GM23338 (cell line): ENCODE data around the gene GP1BB. TPM values are rescaled to one million over a fixed set of nuclear protein-coding genes. Genes with fewer than 3 reads are reported as not detected.

Experiments used
- ATAC-seq: fragments of 200-7000 bp; cut with Tn5 transposase; 3 replicates; pipeline ENCODE4 v1.9.1; 2020
- DNase-seq: peaks from one replicate; pipeline ENCODE4 v3.0.0-alpha.2; 2015; ENCODE audit warnings: low spot score
- H2AFZ ChIP-seq: fragments of 200-600 bp; sonication (generic); 2 replicates; pipeline ENCODE4 v1.8.0; 2016; ENCODE audit warnings: antibody characterized with exemption, mild to moderate bottlenecking, moderate library complexity
- H3F3A ChIP-seq: fragments of 200-600 bp; sonication (generic); replicated peaks from 2 replicates; pipeline ENCODE4 v1.8.0; 2017; ENCODE audit warnings: antibody characterized with exemption, mixed run types, low read depth
- H3K27ac ChIP-seq: fragments of 200-600 bp; sonication (generic); 2 replicates; pipeline ENCODE4 v1.6.1; 2016; ENCODE audit warnings: low read depth
- H3K27me3 ChIP-seq: fragments of 200-600 bp; sonication (generic); 2 replicates; pipeline ENCODE4 v1.8.0; 2016; ENCODE audit warnings: mild to moderate bottlenecking, mixed run types, moderate library complexity; ENCODE audit not compliant: insufficient read depth
- H3K36me3 ChIP-seq: fragments of 200-600 bp; sonication (generic); 2 replicates; pipeline ENCODE4 v1.8.0; 2016; ENCODE audit warnings: mild to moderate bottlenecking; ENCODE audit not compliant: insufficient read depth
- H3K4me1 ChIP-seq: fragments of 200-600 bp; sonication (generic); 2 replicates; pipeline ENCODE4 v1.8.0; 2016; ENCODE audit warnings: mild to moderate bottlenecking, moderate library complexity; ENCODE audit not compliant: insufficient read depth
- H3K4me2 ChIP-seq: fragments of 200-600 bp; sonication (generic); 2 replicates; pipeline ENCODE4 v1.7.1; 2017; ENCODE audit warnings: mixed run types
- H3K4me3 ChIP-seq: fragments of 200-600 bp; sonication (generic); 2 replicates; pipeline ENCODE4 v1.6.1; 2016; ENCODE audit warnings: mixed run types
- H3K79me2 ChIP-seq: fragments of 200-600 bp; sonication (generic); replicated peaks from 2 replicates; pipeline ENCODE4 v1.8.0; 2017; ENCODE audit warnings: mild to moderate bottlenecking; ENCODE audit not compliant: insufficient read depth
- H3K9me2 ChIP-seq: fragments of 200-600 bp; sonication (generic); 2 replicates; pipeline ENCODE4 v1.8.0; 2017; ENCODE audit not compliant: insufficient read depth
- H4K20me1 ChIP-seq: fragments of 200-600 bp; sonication (generic); replicated peaks from 2 replicates; pipeline ENCODE4 v1.8.0; 2017; ENCODE audit warnings: mild to moderate bottlenecking; ENCODE audit not compliant: insufficient read depth
- H3K27ac Mint-ChIP-seq: 2 replicates; pipeline ENCODE4 v1.8.0; 2020; ENCODE audit warnings: inconsistent platforms, mild to moderate bottlenecking, moderate library complexity, mixed read lengths
- H3K27me3 Mint-ChIP-seq: 3 replicates; pipeline ENCODE4 v1.8.0; 2022; ENCODE audit warnings: low read depth, mild to moderate bottlenecking, moderate library complexity, mixed read lengths, inconsistent platforms; ENCODE audit not compliant: insufficient read depth, poor library complexity
- H3K36me3 Mint-ChIP-seq: 3 replicates; pipeline ENCODE4 v1.8.0; 2021; ENCODE audit warnings: low read depth, mild to moderate bottlenecking, inconsistent platforms, moderate library complexity, mixed read lengths
- H3K4me1 Mint-ChIP-seq: 3 replicates; pipeline ENCODE4 v1.8.0; 2020; ENCODE audit warnings: mild to moderate bottlenecking, inconsistent platforms, mixed read lengths
- H3K4me3 Mint-ChIP-seq: 3 replicates; pipeline ENCODE4 v1.8.0; 2021; ENCODE audit warnings: moderate library complexity, mild to moderate bottlenecking, inconsistent platforms, mixed read lengths
- H3K9me3 Mint-ChIP-seq: 3 replicates; pipeline ENCODE4 v1.8.0; 2020; ENCODE audit warnings: moderate library complexity, mild to moderate bottlenecking, inconsistent platforms, mixed read lengths
- CREB1 ChIP-seq: fragments of 250-450 bp; sonication (Bioruptor Pico); IDR thresholded peaks from 2 replicates; pipeline ENCODE4 v1.5.0; 2020; ENCODE audit warnings: low read depth, mild to moderate bottlenecking, moderate library complexity
- EZH2 ChIP-seq: fragments of 200-600 bp; sonication (generic); IDR thresholded peaks from one replicate; pipeline ENCODE4 v1.8.0; 2017; ENCODE audit warnings: antibody characterized with exemption, mild to moderate bottlenecking, low read depth; ENCODE audit not compliant: unreplicated experiment
- NANOG ChIP-seq: IDR thresholded peaks from 2 replicates; pipeline ENCODE4 v1.6.1; 2016; ENCODE audit warnings: antibody characterized with exemption, borderline replicate concordance
- ZNF114 ChIP-seq: fragments of 250-450 bp; sonication (Bioruptor Pico); IDR thresholded peaks from 2 replicates; pipeline ENCODE4 v1.5.0; 2020; ENCODE audit warnings: mild to moderate bottlenecking, moderate library complexity
- ZNF331 ChIP-seq: fragments of 250-450 bp; sonication (Bioruptor Pico); IDR thresholded peaks from 2 replicates; pipeline ENCODE4 v1.5.0; 2020; ENCODE audit warnings: low read depth, mild to moderate bottlenecking, moderate library complexity
- polyA plus RNA-seq: library from polyadenylated mRNA; unstranded; fragments of >200 nt; fragmentation: Nextera tagmentation; extraction: Ambion mirVana; gene quantifications from 2 replicates; pipeline ENCODE4 v1.2.1, GENCODE V29; 2016
- total RNA-seq: library from RNA; depleted of rRNA; stranded (reverse); fragments of >200 nt; shearing (Covaris generic); gene quantifications from 2 replicates; pipeline ENCODE4 v1.2.3, GENCODE V29; 2014
- TF ChIP-seq, protein P1 (sequence below), 2 experiments: fragments of 200-600 bp in 1 of 2; sonication (generic) in 1 of 2; conservative IDR thresholded peaks; 2 replicates each; pipeline versions ENCODE4 v1.5.1 to v1.6.1; 2016 to 2017; ENCODE audit warnings: antibody characterized with exemption in 2 of 2, low read depth in 2 of 2, mild to moderate bottlenecking in 2 of 2, moderate library complexity in 1 of 2
- TF ChIP-seq, protein P2 (sequence below): IDR thresholded peaks from one replicate; pipeline ENCODE4 v1.6.1; 2018; ENCODE audit warnings: antibody characterized with exemption; ENCODE audit not compliant: unreplicated experiment

GP1BB gene
- total and polyA plus RNA-seq, 2 experiments from 2014 or later, result 0.53 to 1.3 TPM

DNA sequence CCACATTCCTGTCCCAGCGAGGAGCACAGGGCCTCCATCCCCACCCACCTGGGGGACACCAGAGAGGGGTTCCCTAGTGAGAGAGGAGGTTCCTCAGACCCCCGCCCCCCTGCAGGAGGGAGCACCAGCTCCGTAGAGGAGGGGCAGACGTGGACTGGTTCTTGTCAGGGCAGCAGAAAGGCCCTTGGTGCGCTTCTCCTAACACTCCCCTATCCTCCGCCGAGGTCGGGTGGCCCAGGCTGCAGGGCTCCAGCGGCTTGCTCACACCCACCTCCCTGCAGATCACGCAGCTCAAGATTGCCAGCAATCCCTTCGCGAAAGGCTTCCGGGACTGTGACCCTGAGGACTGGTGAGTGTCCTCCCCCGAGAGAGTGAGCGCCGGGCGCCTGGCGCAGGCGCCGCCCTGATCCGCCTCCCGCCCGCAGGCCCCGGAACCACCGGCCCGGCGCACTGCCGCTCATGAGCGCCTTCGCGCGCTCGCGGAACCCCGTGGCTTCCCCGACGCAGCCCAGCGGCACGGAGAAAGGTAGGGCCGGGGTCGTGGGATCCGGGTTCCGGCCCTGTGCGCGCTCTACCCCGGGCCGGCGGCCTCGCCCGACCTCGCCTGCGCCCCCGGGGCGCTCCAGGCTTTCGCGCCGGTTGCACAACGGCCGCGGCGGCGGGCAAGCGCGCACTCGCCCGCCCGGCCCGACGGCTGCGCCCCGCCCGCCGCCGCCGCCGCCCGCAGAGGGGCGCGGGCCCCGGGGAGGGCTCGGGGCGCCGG is 42.3 kb downstream of the GP1BB start:
- ATAC-seq (peak; percentile 7), DNase-seq (peak; percentile 72)
- peaks cover 37% of the 10 kb centered on the region for H3K4me1 ChIP-seq
- H3K4me2 ChIP-seq, result peak overlapping the region; percentile 77
- H3K27me3 Mint-ChIP-seq, result peaks cover 88% of the 10 kb centered on the region
- no peaks in the 10 kb centered on the region for H3K36me3 Mint-ChIP-seq
- H3K4me3 ChIP-seq, result peak overlapping the region; percentile 44; the same call in 1 of the 2 replicates
- H3K27ac Mint-ChIP-seq, result no peak overlapping the region
- no peaks in the 10 kb centered on the region for H3K79me2 ChIP-seq
- no peak for TF ChIP-seq CREB1 (CRISPR knock-in tag)
- TF ChIP-seq EZH2, result peak; percentile 95
- H3K4me3 Mint-ChIP-seq, result peak overlapping the region; percentile 64
- H3K27ac ChIP-seq, result no peak overlapping the region
- H3K9me3 Mint-ChIP-seq, result peaks cover 3% of the 10 kb centered on the region; the same call in 1 of the 3 replicates
- peaks cover 30% of the 10 kb centered on the region for H3K4me1 Mint-ChIP-seq
- H3K9me2 ChIP-seq, result no peaks in the 10 kb centered on the region
- peaks cover 98% of the 10 kb centered on the region for H3K27me3 ChIP-seq
- peaks cover 14% of the 10 kb centered on the region for H3F3A ChIP-seq
- no peaks in the 10 kb centered on the region for H3K36me3 ChIP-seq
- H4K20me1 ChIP-seq, result no peaks in the 10 kb centered on the region; the same call in 1 of the 2 replicates
- peak overlapping the region; percentile 47; the same call in 1 of the 2 replicates for H2AFZ ChIP-seq

DNA sequence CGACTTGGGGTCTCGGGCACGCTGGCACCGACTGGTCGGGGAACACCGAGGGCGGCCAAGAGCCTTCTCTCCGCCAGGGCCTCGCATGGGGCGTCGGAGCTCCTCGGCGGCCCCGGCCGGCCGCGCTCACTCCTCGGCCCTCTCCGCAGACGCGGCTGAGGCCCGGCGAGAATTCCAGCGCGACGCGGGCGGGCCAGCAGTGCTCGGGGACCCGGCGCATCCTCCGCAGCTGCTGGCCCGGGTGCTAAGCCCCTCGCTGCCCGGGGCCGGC is 42.8 kb downstream of the GP1BB start:
- no peak overlapping the region for H3K4me3 Mint-ChIP-seq
- no peaks in the 10 kb centered on the region; the same call in 1 of the 2 replicates for H4K20me1 ChIP-seq
- DNase-seq (peak; percentile 48), ATAC-seq (no peak; the same call in 2 of the 3 replicates)
- peaks cover 14% of the 10 kb centered on the region for H3F3A ChIP-seq
- H3K4me1 Mint-ChIP-seq, result peaks cover 30% of the 10 kb centered on the region
- H3K27me3 Mint-ChIP-seq, result peaks cover 86% of the 10 kb centered on the region
- H3K36me3 ChIP-seq, result no peaks in the 10 kb centered on the region
- peaks cover 37% of the 10 kb centered on the region for H3K4me1 ChIP-seq
- H3K4me2 ChIP-seq, result peak overlapping the region; percentile 70; the same call in 1 of the 2 replicates
- H3K27me3 ChIP-seq, result peaks cover 100% of the 10 kb centered on the region
- H3K27ac Mint-ChIP-seq, result no peak overlapping the region
- H2AFZ ChIP-seq, result peak overlapping the region; percentile 74; the same call in 1 of the 2 replicates
- peak overlapping the region; percentile 48 for H3K4me3 ChIP-seq
- TF ChIP-seq, protein P1, sequence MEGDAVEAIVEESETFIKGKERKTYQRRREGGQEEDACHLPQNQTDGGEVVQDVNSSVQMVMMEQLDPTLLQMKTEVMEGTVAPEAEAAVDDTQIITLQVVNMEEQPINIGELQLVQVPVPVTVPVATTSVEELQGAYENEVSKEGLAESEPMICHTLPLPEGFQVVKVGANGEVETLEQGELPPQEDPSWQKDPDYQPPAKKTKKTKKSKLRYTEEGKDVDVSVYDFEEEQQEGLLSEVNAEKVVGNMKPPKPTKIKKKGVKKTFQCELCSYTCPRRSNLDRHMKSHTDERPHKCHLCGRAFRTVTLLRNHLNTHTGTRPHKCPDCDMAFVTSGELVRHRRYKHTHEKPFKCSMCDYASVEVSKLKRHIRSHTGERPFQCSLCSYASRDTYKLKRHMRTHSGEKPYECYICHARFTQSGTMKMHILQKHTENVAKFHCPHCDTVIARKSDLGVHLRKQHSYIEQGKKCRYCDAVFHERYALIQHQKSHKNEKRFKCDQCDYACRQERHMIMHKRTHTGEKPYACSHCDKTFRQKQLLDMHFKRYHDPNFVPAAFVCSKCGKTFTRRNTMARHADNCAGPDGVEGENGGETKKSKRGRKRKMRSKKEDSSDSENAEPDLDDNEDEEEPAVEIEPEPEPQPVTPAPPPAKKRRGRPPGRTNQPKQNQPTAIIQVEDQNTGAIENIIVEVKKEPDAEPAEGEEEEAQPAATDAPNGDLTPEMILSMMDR (conservative IDR thresholded peaks at IDR 0.05; ENCODE audit: low read depth in 2 of 2), result no peak
- TF ChIP-seq, protein P2, sequence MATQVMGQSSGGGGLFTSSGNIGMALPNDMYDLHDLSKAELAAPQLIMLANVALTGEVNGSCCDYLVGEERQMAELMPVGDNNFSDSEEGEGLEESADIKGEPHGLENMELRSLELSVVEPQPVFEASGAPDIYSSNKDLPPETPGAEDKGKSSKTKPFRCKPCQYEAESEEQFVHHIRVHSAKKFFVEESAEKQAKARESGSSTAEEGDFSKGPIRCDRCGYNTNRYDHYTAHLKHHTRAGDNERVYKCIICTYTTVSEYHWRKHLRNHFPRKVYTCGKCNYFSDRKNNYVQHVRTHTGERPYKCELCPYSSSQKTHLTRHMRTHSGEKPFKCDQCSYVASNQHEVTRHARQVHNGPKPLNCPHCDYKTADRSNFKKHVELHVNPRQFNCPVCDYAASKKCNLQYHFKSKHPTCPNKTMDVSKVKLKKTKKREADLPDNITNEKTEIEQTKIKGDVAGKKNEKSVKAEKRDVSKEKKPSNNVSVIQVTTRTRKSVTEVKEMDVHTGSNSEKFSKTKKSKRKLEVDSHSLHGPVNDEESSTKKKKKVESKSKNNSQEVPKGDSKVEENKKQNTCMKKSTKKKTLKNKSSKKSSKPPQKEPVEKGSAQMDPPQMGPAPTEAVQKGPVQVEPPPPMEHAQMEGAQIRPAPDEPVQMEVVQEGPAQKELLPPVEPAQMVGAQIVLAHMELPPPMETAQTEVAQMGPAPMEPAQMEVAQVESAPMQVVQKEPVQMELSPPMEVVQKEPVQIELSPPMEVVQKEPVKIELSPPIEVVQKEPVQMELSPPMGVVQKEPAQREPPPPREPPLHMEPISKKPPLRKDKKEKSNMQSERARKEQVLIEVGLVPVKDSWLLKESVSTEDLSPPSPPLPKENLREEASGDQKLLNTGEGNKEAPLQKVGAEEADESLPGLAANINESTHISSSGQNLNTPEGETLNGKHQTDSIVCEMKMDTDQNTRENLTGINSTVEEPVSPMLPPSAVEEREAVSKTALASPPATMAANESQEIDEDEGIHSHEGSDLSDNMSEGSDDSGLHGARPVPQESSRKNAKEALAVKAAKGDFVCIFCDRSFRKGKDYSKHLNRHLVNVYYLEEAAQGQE, result no peak
- no peak for TF ChIP-seq EZH2
- no peak for TF ChIP-seq ZNF114 (CRISPR knock-in tag)
- TF ChIP-seq ZNF331, result no peak
- TF ChIP-seq CREB1 (CRISPR knock-in tag), result no peak
- no peak for TF ChIP-seq NANOG
- peaks cover 3% of the 10 kb centered on the region; the same call in 1 of the 3 replicates for H3K9me3 Mint-ChIP-seq
- H3K9me2 ChIP-seq, result no peaks in the 10 kb centered on the region
- no peaks in the 10 kb centered on the region for H3K36me3 Mint-ChIP-seq
- H3K79me2 ChIP-seq, result no peaks in the 10 kb centered on the region
- no peak overlapping the region for H3K27ac ChIP-seq
